Measurements from ENCODE around the gene SIRT4.

SIRT4 gene

DNA sequence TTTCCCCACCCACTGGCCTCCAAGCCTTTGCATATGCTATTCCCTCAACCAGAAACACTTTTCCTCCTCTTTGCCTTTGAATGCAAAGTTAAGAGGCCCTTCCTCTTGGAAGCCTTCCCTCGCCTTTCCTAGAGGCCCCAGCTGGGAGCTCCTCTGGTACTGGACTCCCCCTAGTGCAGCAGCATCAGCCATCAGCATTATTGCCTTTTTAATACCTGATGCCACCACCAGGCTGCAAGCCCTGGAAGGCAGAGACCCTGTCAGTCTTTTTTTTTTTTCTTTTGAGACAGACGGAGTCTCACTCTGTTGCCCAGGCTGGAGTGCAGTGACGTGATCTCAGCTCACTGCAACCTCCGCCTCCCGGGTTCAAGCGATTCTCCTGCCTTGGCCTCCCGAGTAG is 44.6 kb downstream of the SIRT4 start:
- H3K36me3 ChIP-seq (ENCODE audit: control insufficient read depth, insufficient read depth, low read length): no peaks in the 10 kb centered on the region
- no peaks in the 10 kb centered on the region for H3K79me2 ChIP-seq
- no peak overlapping the region for H3K9ac ChIP-seq
- H3K27ac ChIP-seq: no peak overlapping the region
- TF ChIP-seq CTCF (IDR thresholded peaks at IDR 0.05): no peak
- no peak overlapping the region for H3K4me2 ChIP-seq (ENCODE audit: low read length)
- no peaks in the 10 kb centered on the region for H3K27me3 ChIP-seq (ENCODE audit: control insufficient read depth, insufficient read depth, low read length)
- no peak overlapping the region for H3K4me3 ChIP-seq (ENCODE audit: low read depth, low read length)
- no peaks in the 10 kb centered on the region for H3K9me3 ChIP-seq (ENCODE audit: control insufficient read depth, low read length)
- no peaks in the 10 kb centered on the region for H3K4me1 ChIP-seq
- no peak overlapping the region for H2AFZ ChIP-seq

- TF ChIP-seq CTCF (IDR thresholded peaks at IDR 0.05): no peak
- H2AFZ ChIP-seq: no peak overlapping the region
- no peaks in the 10 kb centered on the region for H3K36me3 ChIP-seq (ENCODE audit: control insufficient read depth, insufficient read depth, low read length)
- H3K9me3 ChIP-seq (ENCODE audit: control insufficient read depth, low read length): no peaks in the 10 kb centered on the region
- H3K4me3 ChIP-seq (ENCODE audit: low read depth, low read length): no peak overlapping the region
- H3K4me2 ChIP-seq (ENCODE audit: low read length): no peak overlapping the region
- no peak overlapping the region for H3K27ac ChIP-seq
- no peaks in the 10 kb centered on the region for H3K79me2 ChIP-seq
- H3K9ac ChIP-seq: no peak overlapping the region
- H3K27me3 ChIP-seq (ENCODE audit: control insufficient read depth, insufficient read depth, low read length): no peaks in the 10 kb centered on the region
- H3K4me1 ChIP-seq: no peaks in the 10 kb centered on the region
These were observed 45.6 kb downstream of the SIRT4 start for GRCh38 chr12:120347766-120348165.

DNA sequence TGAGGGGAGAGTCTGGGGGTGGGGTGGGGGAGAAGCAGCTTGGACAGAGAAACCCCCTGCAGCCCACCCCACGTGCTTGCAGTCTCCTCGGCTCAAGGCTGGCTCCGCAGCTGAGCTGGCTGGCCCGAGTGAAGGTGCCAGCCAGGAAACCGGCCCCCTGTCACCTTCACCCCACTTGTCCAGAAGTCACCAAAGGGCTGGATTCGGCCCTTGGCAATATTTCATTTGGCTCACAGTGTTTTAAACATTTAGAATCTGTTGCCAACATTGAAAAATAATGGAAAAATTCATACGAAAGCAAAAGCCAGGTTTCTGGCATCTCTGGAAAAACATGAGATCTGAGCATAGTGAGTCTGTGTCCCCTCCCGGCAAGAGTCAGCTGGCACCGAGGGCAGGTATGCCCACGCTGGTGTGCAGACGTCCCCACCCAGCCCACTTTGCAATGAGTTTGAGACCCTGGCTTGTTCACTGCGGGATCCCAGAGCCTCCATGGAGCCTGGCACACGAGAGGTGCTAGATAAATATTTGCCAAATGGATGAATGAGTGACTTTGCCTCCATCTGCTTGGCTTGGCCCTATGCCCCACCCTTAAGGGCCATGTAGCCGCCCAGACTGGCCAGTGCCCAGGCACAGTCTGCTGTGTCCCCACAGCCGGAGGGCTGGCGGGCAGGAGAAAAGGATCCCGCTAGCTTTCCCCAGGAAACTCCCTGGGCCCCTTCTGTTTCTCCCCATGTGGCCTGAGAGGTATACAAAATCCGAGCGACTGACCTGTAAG is 48.6 kb downstream of the SIRT4 start:
- H3K4me3 ChIP-seq (ENCODE audit: low read depth, low read length): no peak overlapping the region
- no peak overlapping the region for H3K9ac ChIP-seq
- no peak overlapping the region for H3K27ac ChIP-seq
- no peak for TF ChIP-seq CTCF (IDR thresholded peaks at IDR 0.05)
- H3K36me3 ChIP-seq (ENCODE audit: control insufficient read depth, insufficient read depth, low read length): no peaks in the 10 kb centered on the region
- H3K27me3 ChIP-seq (ENCODE audit: control insufficient read depth, insufficient read depth, low read length): no peaks in the 10 kb centered on the region
- no peaks in the 10 kb centered on the region for H3K4me1 ChIP-seq
- H3K9me3 ChIP-seq (ENCODE audit: control insufficient read depth, low read length): no peaks in the 10 kb centered on the region
- H3K4me2 ChIP-seq (ENCODE audit: low read length): no peak overlapping the region
- H2AFZ ChIP-seq: no peak overlapping the region
- H3K79me2 ChIP-seq: no peaks in the 10 kb centered on the region

- H3K9me3 ChIP-seq (ENCODE audit: control insufficient read depth, low read length): no peaks in the 10 kb centered on the region
- H3K27ac ChIP-seq: no peak overlapping the region
- no peaks in the 10 kb centered on the region for H3K27me3 ChIP-seq (ENCODE audit: control insufficient read depth, insufficient read depth, low read length)
- H3K9ac ChIP-seq: no peak overlapping the region
- no peaks in the 10 kb centered on the region for H3K4me1 ChIP-seq
- H3K4me2 ChIP-seq (ENCODE audit: low read length): no peak overlapping the region
- no peak for TF ChIP-seq CTCF (IDR thresholded peaks at IDR 0.05)
- H3K36me3 ChIP-seq (ENCODE audit: control insufficient read depth, insufficient read depth, low read length): no peaks in the 10 kb centered on the region
- no peak overlapping the region for H3K4me3 ChIP-seq (ENCODE audit: low read depth, low read length)
- no peaks in the 10 kb centered on the region for H3K79me2 ChIP-seq
- H2AFZ ChIP-seq: no peak overlapping the region
These were observed 50.0 kb downstream of the SIRT4 start for GRCh38 chr12:120352117-120352516.

GRCh38 chr12:120353136-120353535 is 51.0 kb downstream of the SIRT4 start:
- no peak overlapping the region for H3K4me3 ChIP-seq (ENCODE audit: low read depth, low read length)
- H3K36me3 ChIP-seq (ENCODE audit: control insufficient read depth, insufficient read depth, low read length): no peaks in the 10 kb centered on the region
- H3K4me2 ChIP-seq (ENCODE audit: low read length): no peak overlapping the region
- no peak overlapping the region for H3K9ac ChIP-seq
- no peaks in the 10 kb centered on the region for H3K79me2 ChIP-seq
- H3K27ac ChIP-seq: no peak overlapping the region
- no peak for TF ChIP-seq CTCF (IDR thresholded peaks at IDR 0.05)
- H3K27me3 ChIP-seq (ENCODE audit: control insufficient read depth, insufficient read depth, low read length): no peaks in the 10 kb centered on the region
- H2AFZ ChIP-seq: no peak overlapping the region
- no peaks in the 10 kb centered on the region for H3K4me1 ChIP-seq
- H3K9me3 ChIP-seq (ENCODE audit: control insufficient read depth, low read length): no peaks in the 10 kb centered on the region
